ENCODE measurements around the gene PIK3CD.
A peak's percentile ranks its signal among the peaks of the same experiment; 100 is the strongest.

The PIK3CD gene

GRCh38 chr1:9654051-9654833 lies 2.7 kb downstream of the PIK3CD start:
- H3K27ac Mint-ChIP-seq, result peak overlapping the region; percentile 99
- H3K36me3 Mint-ChIP-seq, result peaks cover 51% of the 10 kb centered on the region
- H3K27me3 Mint-ChIP-seq, result peaks cover 4% of the 10 kb centered on the region
- H3K4me1 Mint-ChIP-seq, result peaks cover 77% of the 10 kb centered on the region
- DNase-seq, result peak; percentile 41
- peak overlapping the region; percentile 98 for H3K4me3 Mint-ChIP-seq
- CTCF ChIA-PET, result interaction anchor here (0.6 to 6.2 kb wide), 10 partner anchors 10 to 211 kb away, joined by 3 to 87 read pairs (median 6); no protein-coding TSS in a partner anchor
- no peaks in the 10 kb centered on the region for H3K9me3 Mint-ChIP-seq

- H3K27me3 Mint-ChIP-seq, result peaks cover 4% of the 10 kb centered on the region
- CTCF ChIA-PET, result interaction anchor here (0.6 to 6.2 kb wide), 7 partner anchors 11 to 210 kb away, joined by 3 to 87 read pairs (median 7); no protein-coding TSS in a partner anchor
- peaks cover 50% of the 10 kb centered on the region for H3K36me3 Mint-ChIP-seq
- peak overlapping the region; percentile 98 for H3K4me3 Mint-ChIP-seq
- H3K4me1 Mint-ChIP-seq, result peaks cover 77% of the 10 kb centered on the region
- no peaks in the 10 kb centered on the region for H3K9me3 Mint-ChIP-seq
- peak; percentile 40 for DNase-seq
- H3K27ac Mint-ChIP-seq, result peak overlapping the region; percentile 99
These were observed 3.5 kb downstream of the PIK3CD start for GRCh38 chr1:9654834-9655723.

GRCh38 chr1:9655836-9656235 lies 4.3 kb downstream of the PIK3CD start:
- no peaks in the 10 kb centered on the region for H3K9me3 Mint-ChIP-seq
- peak overlapping the region; percentile 98 for H3K4me3 Mint-ChIP-seq
- peaks cover 77% of the 10 kb centered on the region for H3K4me1 Mint-ChIP-seq
- CTCF ChIA-PET, result interaction anchor here (0.8 to 6.2 kb wide), 3 partner anchors 27 to 40 kb away, joined by 3 to 87 read pairs (median 7); no protein-coding TSS in a partner anchor
- DNase-seq, result no peak
- peaks cover 4% of the 10 kb centered on the region for H3K27me3 Mint-ChIP-seq
- H3K36me3 Mint-ChIP-seq, result peaks cover 57% of the 10 kb centered on the region
- peak overlapping the region; percentile 99 for H3K27ac Mint-ChIP-seq

GRCh38 chr1:9657521-9658032 lies 6.0 kb downstream of the PIK3CD start:
- Mint-ChIP-seq H3K36me3 (peaks cover 61% of the 10 kb centered on the region), H3K27me3 (no peaks in the 10 kb centered on the region), H3K4me3 (peak overlapping the region; percentile 20), H3K9me3 (no peaks in the 10 kb centered on the region), H3K4me1 (peaks cover 77% of the 10 kb centered on the region), H3K27ac (peak overlapping the region; percentile 55)
- CTCF ChIA-PET, result interaction anchor here (1.2 kb wide), 1 partner anchor 31 kb away, joined by 3 read pairs; no protein-coding TSS in a partner anchor
- DNase-seq, result no peak

GRCh38 chr1:9658199-9658598 lies 6.7 kb downstream of the PIK3CD start:
- Mint-ChIP-seq H3K27ac (peak overlapping the region; percentile 60), H3K9me3 (no peaks in the 10 kb centered on the region), H3K4me3 (peak overlapping the region; percentile 18), H3K36me3 (peaks cover 63% of the 10 kb centered on the region), H3K4me1 (peaks cover 76% of the 10 kb centered on the region), H3K27me3 (no peaks in the 10 kb centered on the region)
- no peak for DNase-seq
- CTCF ChIA-PET, result interaction anchor here (1.2 kb wide), 1 partner anchor 32 kb away, joined by 3 read pairs; no protein-coding TSS in a partner anchor

- H3K4me3 Mint-ChIP-seq, result no peak overlapping the region
- CTCF ChIA-PET, result no interaction called here
- H3K4me1 Mint-ChIP-seq, result peaks cover 69% of the 10 kb centered on the region
- no peak overlapping the region for H3K27ac Mint-ChIP-seq
- H3K9me3 Mint-ChIP-seq, result no peaks in the 10 kb centered on the region
- no peaks in the 10 kb centered on the region for H3K27me3 Mint-ChIP-seq
- H3K36me3 Mint-ChIP-seq, result peaks cover 58% of the 10 kb centered on the region
- no peak for DNase-seq
These were observed 7.8 kb downstream of the PIK3CD start for GRCh38 chr1:9659328-9659727.

GRCh38 chr1:9663257-9663656 lies 11.7 kb downstream of the PIK3CD start:
- peaks cover 44% of the 10 kb centered on the region for H3K4me1 Mint-ChIP-seq
- H3K36me3 Mint-ChIP-seq, result peaks cover 51% of the 10 kb centered on the region
- H3K27me3 Mint-ChIP-seq, result no peaks in the 10 kb centered on the region
- no peak for DNase-seq
- no peaks in the 10 kb centered on the region for H3K9me3 Mint-ChIP-seq
- no peak overlapping the region for H3K4me3 Mint-ChIP-seq
- CTCF ChIA-PET, result no interaction called here
- no peak overlapping the region for H3K27ac Mint-ChIP-seq

GRCh38 chr1:9665193-9665592 lies 13.7 kb downstream of the PIK3CD start:
- H3K27ac Mint-ChIP-seq, result peak overlapping the region; percentile 64
- H3K4me1 Mint-ChIP-seq, result peaks cover 40% of the 10 kb centered on the region
- peaks cover 55% of the 10 kb centered on the region for H3K36me3 Mint-ChIP-seq
- no peaks in the 10 kb centered on the region for H3K27me3 Mint-ChIP-seq
- CTCF ChIA-PET, result interaction anchor here (0.6 to 1.6 kb wide), 3 partner anchors 38 to 1255 kb away, joined by 3 to 4 read pairs (median 3); no protein-coding TSS in a partner anchor
- DNase-seq, result no peak
- H3K4me3 Mint-ChIP-seq, result no peak overlapping the region
- H3K9me3 Mint-ChIP-seq, result no peaks in the 10 kb centered on the region

- no peak overlapping the region for H3K27ac Mint-ChIP-seq
These were observed 16.5 kb downstream of the PIK3CD start for GRCh38 chr1:9668080-9668479.

GRCh38 chr1:9670085-9670484 lies 18.6 kb downstream of the PIK3CD start:
- H3K4me1 Mint-ChIP-seq, result peaks cover 56% of the 10 kb centered on the region
- no peaks in the 10 kb centered on the region for H3K9me3 Mint-ChIP-seq
- H3K27ac Mint-ChIP-seq, result no peak overlapping the region
- H3K4me3 Mint-ChIP-seq, result no peak overlapping the region
- no peak for DNase-seq
- H3K27me3 Mint-ChIP-seq, result no peaks in the 10 kb centered on the region
- peaks cover 56% of the 10 kb centered on the region for H3K36me3 Mint-ChIP-seq
- CTCF ChIA-PET, result no interaction called here

More at GRCh38 chr1:9668080-9668479, 16.5 kb downstream of the PIK3CD start:
- CTCF ChIA-PET, result interaction anchor here (0.6 kb wide), 1 partner anchor 662 kb away, joined by 4 read pairs; no protein-coding TSS in a partner anchor
- Mint-ChIP-seq H3K36me3 (peaks cover 54% of the 10 kb centered on the region), H3K4me1 (peaks cover 46% of the 10 kb centered on the region), H3K27me3 (no peaks in the 10 kb centered on the region), H3K9me3 (no peaks in the 10 kb centered on the region), H3K4me3 (no peak overlapping the region)
- DNase-seq, result no peak

GRCh38 chr1:9671377-9672140 lies 20.0 kb downstream of the PIK3CD start:
- Mint-ChIP-seq H3K27ac (no peak overlapping the region), H3K36me3 (peaks cover 57% of the 10 kb centered on the region), H3K4me3 (no peak overlapping the region), H3K27me3 (no peaks in the 10 kb centered on the region), H3K4me1 (peaks cover 54% of the 10 kb centered on the region), H3K9me3 (no peaks in the 10 kb centered on the region)
- CTCF ChIA-PET, result interaction anchor here (0.6 to 1.6 kb wide), 3 partner anchors 10 to 233 kb away, joined by 4 to 5 read pairs (median 4); no protein-coding TSS in a partner anchor
- DNase-seq, result no peak

- H3K4me1 Mint-ChIP-seq, result peaks cover 62% of the 10 kb centered on the region
These were observed 20.9 kb downstream of the PIK3CD start for GRCh38 chr1:9672444-9672843.

GRCh38 chr1:9675393-9675792 lies 23.9 kb downstream of the PIK3CD start:
- Mint-ChIP-seq H3K4me3 (no peak overlapping the region), H3K27me3 (no peaks in the 10 kb centered on the region), H3K27ac (no peak overlapping the region), H3K4me1 (peaks cover 59% of the 10 kb centered on the region), H3K36me3 (peaks cover 62% of the 10 kb centered on the region), H3K9me3 (no peaks in the 10 kb centered on the region)
- DNase-seq, result no peak
- CTCF ChIA-PET, result no interaction called here

More at GRCh38 chr1:9672444-9672843, 20.9 kb downstream of the PIK3CD start:
- CTCF ChIA-PET, result interaction anchor here (0.6 to 1.6 kb wide), 4 partner anchors 8 to 112 kb away, joined by 3 to 5 read pairs (median 4); no protein-coding TSS in a partner anchor
- Mint-ChIP-seq H3K36me3 (peaks cover 64% of the 10 kb centered on the region), H3K9me3 (no peaks in the 10 kb centered on the region), H3K27me3 (no peaks in the 10 kb centered on the region), H3K4me3 (no peak overlapping the region), H3K27ac (peak overlapping the region; percentile 69)
- no peak for DNase-seq

Data from activated naive CD4-positive, alpha-beta T cell treated with anti-CD3 and anti-CD28 coated beads, Interleukin-2, amount 10 ng/mL, durations not matched to agents 7 days and 5 days (primary cell).